GM19025 (cell line): Measurements from ENCODE around the gene CEPT1.
A peak's percentile ranks its signal among the peaks of the same experiment; 100 is the strongest.

ENCODE experiments used
- ATAC-seq: cut with Tn5 transposase; IDR thresholded peaks from one replicate; pipeline ENCODE4 v1.9.1; 2021; ENCODE audit warnings: mild to moderate bottlenecking, low read depth, moderate library complexity; ENCODE audit not compliant: unreplicated experiment

CEPT1 gene

DNA sequence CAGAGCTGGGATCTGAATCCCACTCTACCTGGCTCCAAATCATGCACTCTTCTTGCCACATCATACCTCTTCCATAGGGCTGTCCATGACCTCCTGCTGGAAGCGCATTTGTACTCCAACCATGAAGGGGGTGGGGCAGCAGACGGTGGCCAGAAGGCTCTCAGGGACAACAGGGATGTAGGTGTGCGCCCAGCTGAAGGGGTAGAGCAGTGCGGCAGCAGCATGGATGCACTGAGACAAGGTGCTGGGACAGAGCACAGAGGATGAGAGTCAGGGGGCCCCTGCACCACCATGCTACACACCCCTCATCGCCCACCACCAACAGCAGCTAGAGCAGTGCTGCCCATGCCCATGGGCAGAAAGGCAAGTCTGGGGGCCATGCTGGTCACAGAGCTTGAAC is 52.1 kb downstream of the CEPT1 start:
- ATAC-seq = no peak

DNA sequence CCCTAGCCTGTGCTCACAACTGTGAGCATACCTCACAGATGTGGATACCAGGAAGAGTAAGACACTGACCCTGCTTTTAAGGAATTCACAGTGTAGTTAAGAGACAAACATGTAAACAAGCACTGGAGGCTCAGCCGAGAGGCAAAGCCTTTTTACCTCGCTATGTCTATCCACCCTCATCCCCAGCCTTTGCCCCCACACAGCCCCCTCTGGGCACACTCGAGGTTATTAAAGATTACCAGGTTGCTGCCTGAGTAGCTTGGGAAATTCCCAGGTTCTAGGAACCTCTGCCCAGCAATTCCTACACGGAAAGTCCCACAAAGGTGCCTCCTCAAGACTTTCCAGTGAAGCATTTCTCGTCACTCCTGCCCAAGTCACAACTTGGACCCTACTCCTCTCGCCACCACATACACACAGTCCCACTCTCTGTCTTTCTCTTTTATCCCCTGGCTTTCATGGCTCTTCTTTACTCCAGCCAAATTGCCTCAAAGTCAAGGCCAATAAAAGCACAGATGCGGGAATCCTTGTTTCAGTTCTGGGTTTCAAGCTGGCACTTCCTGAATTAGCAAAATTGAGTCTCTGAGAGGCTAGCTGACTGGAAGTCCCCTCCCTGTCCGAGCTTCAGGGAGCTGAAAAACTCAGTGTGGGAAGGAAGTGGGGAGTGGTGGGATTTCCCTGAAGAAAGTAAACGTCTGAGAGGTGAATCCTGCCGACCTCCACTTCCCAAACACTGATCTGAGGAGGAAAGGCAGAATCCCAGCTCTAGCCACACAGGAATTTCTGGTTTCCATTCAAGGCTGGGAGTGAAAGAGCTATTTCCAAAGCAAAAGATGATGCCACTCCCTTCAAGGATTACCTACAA is 52.9 kb downstream of the CEPT1 start:
- ATAC-seq = peak; percentile 46

DNA sequence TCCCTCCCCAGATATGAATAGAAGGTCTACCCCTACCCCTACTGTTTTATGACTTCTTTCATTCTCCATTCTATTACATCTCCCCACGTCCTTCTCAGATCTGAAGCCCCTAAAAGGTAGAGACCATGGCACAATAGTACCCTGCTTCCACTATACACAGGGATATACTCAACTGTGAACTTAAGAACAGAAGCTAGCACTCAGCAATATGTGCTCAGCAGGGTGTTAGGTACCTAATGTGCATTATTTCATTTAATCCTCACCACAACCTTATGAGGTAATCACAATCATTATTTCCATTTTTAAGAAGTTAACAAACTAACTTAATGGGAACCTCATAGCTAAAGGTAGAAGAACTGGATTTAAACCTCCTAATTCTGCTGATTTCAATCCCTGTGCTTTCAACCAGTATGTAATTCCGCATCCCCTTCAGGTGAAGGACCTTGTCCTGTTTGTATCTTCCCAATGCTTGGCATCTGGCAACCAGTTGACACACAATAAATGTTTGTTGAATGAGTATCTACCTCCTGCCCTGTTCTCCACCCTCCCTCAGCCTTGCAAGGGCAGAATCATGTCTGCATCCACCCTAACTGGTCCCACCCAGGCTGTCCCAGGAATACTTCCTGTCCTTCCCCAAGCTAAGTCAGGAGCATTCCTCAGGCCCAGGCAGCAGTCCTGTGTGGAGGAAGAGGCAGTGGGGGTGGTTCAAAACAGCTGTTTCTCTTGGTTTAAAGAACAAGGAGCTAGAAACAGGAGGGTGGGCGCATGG is 53.9 kb downstream of the CEPT1 start:
- ATAC-seq = no peak

DNA sequence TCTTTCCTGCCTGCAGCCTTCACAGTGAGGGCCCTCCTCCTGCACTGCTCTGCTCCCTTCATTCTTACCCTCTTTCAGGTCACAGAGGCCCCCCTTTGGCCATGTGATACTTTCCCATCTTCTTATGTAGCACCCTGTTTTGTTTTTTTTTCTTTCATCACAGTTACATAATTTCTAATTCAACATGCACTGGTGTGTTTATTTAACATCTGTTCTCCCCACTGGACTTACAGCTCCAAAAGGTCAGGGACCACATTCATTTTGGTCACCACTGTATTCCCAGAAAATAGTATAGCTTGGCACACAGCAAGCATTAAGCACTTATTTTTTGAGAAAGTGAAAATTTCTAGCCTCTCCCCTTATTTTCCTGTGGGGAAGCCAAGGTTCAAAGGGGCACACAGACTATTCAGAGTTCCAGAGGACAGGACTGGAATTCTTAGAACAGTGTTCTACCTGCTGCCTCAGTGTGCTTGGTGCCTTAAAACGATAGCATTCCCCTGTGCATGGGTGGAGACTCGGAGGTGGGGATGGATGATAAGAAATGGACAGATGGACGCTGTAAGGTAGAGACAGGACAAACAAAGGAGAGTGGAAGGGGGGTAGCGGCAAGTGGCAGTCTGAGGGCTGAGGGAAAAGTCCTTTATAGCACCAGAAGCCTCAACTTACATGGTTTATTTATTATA is 55.1 kb downstream of the CEPT1 start:
- ATAC-seq = no peak

DNA sequence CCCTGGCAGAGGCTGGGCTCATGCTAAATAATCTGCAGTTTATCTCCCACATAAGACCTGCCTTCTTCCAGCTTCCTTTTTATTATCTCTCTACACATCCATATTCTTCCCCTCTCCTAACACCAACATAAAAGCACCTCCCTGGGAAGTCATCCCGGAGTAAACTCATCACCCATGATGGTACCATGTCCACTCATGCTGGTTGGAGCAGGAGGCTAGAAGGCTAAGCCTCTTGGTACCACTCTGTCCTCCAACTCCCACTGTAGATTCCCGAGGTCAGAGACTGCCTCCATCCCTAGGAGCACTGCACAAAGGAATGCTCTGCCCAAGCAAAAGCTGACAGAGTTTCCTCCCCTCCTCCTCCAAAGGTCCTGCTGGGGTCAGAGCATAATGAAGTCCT is 56.2 kb downstream of the CEPT1 start:
- ATAC-seq = no peak

DNA sequence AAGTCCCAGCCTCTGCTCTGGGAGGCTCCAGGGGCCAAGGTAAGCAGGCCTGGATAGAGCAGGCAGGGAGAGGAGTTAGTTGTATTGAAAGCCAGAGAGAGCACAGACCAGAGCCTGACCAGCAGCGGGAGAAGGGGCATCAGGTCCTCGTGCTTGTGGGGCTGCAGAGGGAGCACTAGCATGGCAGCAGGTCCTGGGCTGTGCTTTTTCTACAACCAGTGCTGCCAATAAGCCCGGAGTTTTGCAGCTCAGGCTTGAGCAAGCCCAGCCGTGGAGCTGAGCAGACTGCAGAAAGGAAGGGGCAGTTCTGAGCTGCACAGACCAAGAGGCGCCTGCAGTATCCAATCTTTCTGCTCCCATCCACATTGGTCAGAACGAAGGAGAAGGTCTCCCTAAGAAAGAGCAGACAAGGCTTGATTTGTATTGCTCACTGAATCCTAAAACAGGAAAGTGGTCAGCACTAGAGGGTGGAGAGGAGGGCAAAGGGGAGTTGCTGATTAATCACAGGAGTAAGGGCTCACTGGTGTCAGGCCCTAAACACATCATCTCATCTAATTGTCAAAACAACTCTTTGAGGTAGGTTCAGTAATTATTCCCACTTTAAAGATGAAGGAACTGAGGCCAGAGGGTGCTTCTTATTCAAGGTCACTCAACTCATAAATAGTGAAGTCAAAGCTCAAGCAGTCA is 57.7 kb downstream of the CEPT1 start:
- ATAC-seq = no peak

DNA sequence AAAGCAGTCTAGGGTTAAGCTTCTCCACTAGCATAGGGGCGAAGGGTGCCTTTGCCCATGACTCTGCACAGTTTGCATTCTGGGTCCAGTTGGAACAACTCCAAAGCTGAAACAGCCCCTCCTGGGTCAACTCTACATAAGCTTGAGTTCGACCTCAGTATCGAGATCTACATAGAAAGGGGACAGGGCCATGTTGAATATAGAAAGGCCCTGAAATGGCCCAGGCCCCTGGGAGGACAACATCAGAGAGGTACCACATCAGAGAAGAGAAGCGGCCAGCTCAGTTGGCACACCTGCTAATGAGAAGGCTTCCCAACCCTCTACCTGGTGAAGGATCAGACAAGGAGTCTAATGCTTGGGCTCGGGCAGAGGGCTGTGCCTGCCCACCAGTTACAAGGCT is 58.8 kb downstream of the CEPT1 start:
- no peak for ATAC-seq

DNA sequence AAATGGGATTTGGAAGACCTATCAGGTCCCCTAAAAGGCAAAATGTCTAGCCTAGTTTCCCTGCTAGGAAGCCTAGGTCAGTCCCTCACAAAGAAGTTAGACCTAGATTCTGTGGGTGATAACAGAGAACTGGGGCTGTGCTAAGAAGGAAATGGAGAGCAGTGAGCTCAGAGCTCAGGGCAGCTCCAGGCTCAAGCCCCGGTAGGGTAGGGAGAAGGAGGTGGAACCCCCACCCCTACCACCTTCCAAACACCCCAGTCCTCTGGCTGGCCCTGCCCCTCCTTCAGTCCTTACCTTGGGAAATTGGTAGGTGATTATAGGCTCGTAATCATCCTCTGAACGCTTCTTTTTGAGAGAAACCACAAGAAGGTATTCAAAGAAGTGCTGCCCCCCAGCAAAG is 59.3 kb downstream of the CEPT1 start:
- no peak for ATAC-seq

DNA sequence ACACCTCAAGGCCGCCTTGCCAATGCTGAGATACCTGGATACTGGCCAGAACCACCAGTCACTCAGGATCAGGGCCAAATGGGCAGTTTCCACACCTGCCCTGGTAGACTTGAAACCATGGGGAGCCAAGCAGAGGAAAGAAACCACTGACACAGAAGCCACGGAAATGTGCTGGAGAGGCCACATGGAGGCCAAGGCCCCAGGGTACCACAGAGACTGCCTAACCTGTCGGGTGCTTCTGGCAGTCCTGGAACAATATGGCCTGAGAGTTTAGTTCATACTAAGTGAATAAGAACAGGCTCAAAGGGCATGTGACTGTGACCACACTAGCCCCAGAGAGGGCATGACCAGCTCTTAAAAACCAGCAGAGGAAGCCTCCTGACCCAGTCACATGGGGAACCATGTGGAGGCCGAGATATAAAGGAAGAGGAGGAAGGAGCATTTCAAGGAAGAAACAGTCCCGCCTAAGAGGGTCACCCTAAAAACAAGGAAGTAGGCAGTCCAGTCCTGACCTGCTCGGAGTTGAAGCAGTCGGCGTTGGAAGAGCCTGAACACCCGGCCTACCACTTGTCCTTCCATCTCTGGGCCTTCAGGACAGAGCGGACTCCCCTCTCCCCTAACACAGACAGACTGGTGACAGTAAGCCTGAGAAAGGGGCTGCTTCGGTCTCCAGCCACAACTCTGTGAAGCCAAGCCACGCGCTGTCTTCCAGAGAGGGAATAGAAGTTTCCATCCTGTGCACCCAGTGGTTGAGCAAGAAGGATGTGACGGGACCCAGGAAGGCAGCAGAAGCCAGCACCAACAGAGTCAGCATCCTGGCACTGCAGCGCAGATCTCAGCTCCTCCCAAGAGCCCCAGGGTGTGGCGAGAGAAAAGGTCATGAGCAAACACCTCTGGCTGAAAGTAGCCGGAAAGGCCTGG is 60.1 kb downstream of the CEPT1 start, which contains the start of gene DENND2D:
Gene DENND2D, minus strand, starts transcription at position 766 of the 921 bp plus-strand sequence. Its CDS starts 187 bp downstream, at position 579.
- no peak for ATAC-seq

DNA sequence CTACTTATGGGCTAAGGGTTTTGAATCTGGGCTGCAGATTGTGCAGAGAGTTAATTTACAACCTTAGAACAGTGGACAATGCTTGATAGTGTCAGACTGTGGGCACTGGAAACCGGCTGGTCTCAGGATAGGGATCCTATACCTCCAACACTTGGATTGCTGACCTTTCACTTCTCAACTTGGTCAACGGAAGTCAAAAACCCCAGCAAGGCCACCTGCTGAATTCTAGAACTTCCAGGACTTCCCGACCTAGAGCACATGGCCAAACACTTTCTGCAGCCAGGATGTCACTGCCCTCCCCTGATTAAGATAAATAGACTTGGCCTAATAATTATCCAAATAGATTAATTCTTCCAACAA is 60.8 kb downstream of the CEPT1 start:
- no peak for ATAC-seq

DNA sequence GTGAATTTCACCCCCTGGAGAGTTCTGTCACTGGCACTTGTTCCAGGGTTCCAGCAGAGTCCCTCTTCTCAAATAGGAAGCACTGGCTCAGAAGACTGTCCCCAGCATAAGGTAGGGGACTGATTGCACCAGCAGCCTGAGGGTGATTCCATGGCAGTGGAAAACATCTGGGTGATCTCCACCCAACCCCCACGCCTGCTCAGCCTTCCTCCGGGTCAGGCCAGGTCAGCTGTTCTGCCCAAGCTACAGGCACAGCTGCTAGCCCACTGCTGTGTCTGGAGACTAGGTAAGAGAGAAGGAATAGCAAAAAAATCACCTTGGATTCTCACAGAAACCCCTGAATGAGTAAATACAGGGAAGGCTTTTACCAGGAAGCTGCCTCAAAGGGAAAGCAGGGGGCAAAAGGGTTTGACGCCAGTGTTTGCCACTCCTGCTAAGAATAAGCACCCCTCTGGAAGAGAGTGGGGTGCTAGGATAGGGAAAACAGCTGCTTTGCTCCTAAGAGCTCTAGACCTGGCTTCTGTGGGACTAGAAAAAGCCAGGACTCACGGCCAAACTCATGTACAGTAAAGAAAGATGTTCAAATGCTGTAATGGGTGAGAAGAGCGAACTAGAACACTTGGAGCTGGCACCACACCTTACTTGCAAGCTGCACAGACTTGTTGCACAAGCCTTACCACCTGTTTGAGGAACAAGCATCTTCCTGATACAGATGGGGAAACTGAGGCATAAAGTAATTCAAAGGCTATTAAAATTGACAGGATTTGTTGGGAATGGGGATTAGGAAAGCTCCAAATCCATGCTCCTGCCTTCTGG is 61.5 kb downstream of the CEPT1 start:
- ATAC-seq = no peak

DNA sequence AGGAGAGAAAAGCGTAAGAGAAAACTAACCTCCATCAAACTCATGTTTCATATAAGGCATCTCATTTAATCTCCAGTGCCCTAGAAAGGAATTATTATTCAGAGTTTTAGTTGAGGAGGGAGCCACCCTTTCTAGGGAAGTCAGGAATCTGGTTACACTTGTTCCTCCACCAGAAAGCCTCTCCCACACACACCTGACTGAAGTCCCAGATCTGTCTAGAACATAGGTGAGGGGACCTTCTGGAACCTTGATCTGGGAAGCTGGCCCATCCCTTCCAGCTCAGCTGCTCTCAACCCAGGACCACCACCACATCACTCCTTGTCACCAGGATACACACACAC is 62.3 kb downstream of the CEPT1 start:
- no peak for ATAC-seq

DNA sequence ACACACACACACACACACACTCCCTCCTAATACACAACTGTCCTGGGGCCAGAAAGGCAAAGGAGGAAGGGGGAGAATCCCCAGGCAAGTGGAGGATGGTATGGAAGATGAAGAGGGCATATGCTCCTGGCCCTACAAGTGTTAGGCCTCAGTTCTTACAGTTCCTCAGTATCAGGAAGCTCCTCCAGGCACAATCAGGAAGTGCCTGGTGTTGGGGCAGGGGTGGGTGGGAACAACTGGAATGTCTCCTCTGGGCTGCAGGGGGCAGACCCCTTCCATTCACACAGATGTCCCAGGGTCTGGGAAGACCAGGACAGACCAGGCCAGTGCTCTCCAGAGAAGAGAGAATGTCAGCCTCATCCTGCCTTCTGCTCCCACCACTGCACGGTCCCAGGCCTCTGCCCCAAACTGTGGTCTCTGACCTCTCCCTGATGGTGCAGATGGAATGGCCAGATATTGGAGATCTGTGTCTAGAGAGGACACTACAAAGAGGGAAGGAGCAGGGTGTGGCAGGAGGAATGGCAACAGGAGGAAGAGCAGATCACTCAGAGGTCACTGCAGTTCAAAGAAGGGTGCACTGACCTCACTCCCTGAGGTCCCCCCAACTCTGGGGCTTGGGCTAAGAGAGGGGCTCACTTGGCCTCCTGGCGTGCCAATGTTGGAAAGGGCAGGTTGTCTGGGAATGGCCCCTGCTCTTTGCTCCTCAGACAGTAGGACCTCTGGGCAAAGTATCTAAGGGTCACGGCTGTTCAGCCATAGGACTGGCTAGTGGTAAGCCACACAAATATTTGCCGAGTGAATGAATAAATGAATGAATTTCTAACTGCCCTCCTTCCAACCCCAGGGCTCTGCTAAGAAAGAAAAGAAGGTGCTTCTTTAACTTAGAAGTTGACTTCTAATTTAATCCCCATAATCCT is 62.9 kb downstream of the CEPT1 start:
- no peak for ATAC-seq

DNA sequence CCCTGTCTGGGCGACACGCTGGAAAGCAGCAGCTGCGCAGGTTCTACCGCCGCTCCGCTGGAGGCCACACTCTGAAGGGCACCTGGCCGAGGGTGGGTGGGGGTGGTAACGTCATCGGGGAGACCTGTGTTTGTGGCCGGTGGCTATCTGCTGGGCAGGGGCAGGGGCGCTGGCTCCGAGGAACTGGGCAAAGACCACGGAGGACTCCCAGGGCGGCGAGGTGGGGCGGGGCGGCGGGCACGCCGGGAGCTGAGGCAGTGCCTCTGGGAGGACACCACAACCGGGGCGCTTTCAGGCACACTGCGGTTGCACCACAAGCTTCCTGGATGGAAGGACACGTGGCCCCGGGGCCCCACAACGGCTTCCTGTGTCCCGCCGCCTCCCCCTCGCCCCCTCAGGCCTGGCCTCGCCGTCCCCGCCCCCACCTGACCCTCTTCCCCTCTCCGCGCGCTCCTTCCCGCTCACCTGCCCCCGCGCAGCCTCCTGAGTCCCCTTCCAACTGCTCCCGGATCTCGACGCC is 63.7 kb downstream of the CEPT1 start:
- peak; percentile 44 for ATAC-seq

DNA sequence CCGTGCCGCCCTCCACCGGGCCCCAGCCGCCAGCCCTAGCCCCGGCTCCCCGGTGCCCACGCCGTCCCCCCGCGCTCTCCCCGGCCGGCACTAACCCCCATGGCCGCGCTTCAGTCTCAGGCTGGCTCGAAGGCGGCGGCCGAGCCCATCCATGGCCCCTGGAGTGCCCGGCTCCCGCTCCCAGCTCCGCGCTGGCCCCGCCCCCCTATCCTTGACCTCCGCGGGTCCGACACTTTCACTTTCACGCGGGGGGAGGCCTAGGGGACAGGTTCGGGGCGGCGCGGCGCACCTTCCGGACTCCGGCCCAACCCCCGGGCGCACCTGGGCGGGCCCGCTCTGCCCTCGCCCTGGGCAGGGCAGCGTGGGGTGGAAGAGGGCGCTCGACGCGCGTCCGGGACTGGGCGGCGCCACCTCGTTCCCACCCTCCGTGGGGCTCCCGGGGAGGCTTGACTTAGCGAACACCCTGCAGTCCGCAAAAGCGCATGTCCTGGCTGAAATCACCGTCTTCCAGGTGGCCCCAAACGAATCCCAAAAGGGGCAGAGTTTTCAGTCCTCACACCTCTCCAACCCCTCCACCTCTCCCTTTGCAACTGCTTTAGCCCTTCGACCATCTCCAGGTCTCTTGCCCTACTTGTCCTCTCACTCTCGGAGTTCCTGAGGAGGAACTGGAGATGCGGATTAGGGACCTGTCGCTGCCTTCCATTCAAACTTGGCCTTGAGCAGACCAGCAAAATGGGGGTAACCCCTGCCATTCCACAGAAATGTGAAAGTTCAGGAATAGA is 64.4 kb downstream of the CEPT1 start:
- ATAC-seq = peak; percentile 72

DNA sequence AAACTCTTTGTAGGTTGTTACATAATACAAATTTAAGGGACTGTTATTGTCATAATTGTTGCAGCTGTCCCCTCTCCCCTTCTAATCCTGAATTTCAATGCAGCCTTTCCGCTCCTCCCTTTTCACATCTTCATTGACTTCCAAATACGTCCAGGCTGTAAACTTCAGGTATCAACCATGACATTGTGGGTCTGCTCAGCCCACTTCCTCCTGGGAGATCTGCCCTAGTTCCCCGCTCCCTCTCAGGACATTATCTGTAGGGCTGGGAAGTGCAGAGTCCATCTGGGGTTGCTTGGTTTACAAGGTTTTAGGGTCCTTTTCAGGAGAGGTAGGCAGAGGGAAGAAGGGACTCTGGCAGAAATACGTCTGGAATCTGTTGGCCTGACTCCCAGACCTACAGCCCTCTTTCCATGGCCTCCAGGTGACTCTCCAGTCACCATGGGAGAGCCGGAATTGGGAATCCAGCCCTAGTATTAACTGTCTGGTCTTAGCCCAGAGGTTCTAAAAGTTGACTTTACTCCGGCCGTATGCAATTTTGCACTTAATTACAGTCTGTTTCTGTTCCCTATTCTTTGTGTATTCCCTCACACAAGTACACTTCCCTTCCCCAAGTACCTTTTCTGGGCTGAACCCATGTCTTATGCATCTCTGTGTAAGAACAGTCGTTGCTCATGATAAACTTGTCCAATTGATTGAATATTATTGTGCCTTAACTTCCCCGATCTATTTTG is 65.1 kb downstream of the CEPT1 start:
- no peak for ATAC-seq
